MCF 10A (cell line): Measurements from ENCODE around the gene ABCC8. TPM values are rescaled to one million over a fixed set of nuclear protein-coding genes. Genes with fewer than 3 reads are reported as not detected.
A peak's percentile ranks its signal among the peaks of the same experiment; 100 is the strongest.

Source experiments
- BruUV-seq: library from RNA; stranded (reverse); fragments of 400-500 nt; replicated peaks from 2 replicates; lab custom pipeline; 2021; lab: Mats Ljungman, UMichigan
- CTCF ChIA-PET: fragments of 300-600 bp; sonication (Branson Sonifier 250); formaldehyde crosslinking; extraction: SDS; loops from one replicate; lab custom pipeline; 2021; ENCODE audit warnings: antibody characterized with exemption, inconsistent platforms; lab: Yijun Ruan, JAX
- POLR2A ChIA-PET: fragments of 300-600, 350-650 bp; sonication (Branson Sonifier 250); formaldehyde crosslinking; extraction: SDS; loops from one replicate; lab custom pipeline; 2020; ENCODE audit warnings: antibody characterized with exemption, inconsistent platforms; lab: Yijun Ruan, JAX
- DNase-seq: peaks from one replicate; pipeline ENCODE4 v3.0.0-alpha.2; 2018; ENCODE audit not compliant: unreplicated experiment
- H3K27ac Mint-ChIP-seq: one replicate; pipeline ENCODE4 v1.8.0; 2022; ENCODE audit warnings: mild to moderate bottlenecking, low read depth, mixed read lengths; ENCODE audit not compliant: unreplicated experiment
- H3K27me3 Mint-ChIP-seq: one replicate; pipeline ENCODE4 v1.8.0; 2022; ENCODE audit warnings: mixed read lengths; ENCODE audit not compliant: insufficient read depth, unreplicated experiment
- H3K36me3 Mint-ChIP-seq: one replicate; pipeline ENCODE4 v1.8.0; 2022; ENCODE audit warnings: mild to moderate bottlenecking, moderate library complexity, mixed read lengths; ENCODE audit not compliant: insufficient read depth, unreplicated experiment
- H3K4me1 Mint-ChIP-seq: one replicate; pipeline ENCODE4 v1.8.0; 2022; ENCODE audit warnings: mixed read lengths; ENCODE audit not compliant: insufficient read depth, unreplicated experiment
- H3K4me3 Mint-ChIP-seq: one replicate; pipeline ENCODE4 v1.8.0; 2022; ENCODE audit warnings: mild to moderate bottlenecking, moderate library complexity, mixed read lengths; ENCODE audit not compliant: unreplicated experiment
- H3K9me3 Mint-ChIP-seq: one replicate; pipeline ENCODE4 v1.8.0; 2022; ENCODE audit warnings: mixed read lengths; ENCODE audit not compliant: unreplicated experiment
- intact Hi-C: fragments of 100-400 bp; cut with micrococcal nuclease; formaldehyde crosslinking; loops from 2 replicates; pipeline ENCODE4 v1.14.1; 2022
- total RNA-seq: library from RNA; stranded (reverse); gene quantifications from 2 replicates; pipeline ENCODE4 v1.2.3, GENCODE V29; 2022
- TF ChIP-seq, protein P1 (sequence below): fragments of 200-600 bp; IDR thresholded peaks from one replicate; pipeline ENCODE4 v1.8.0; 2022; ENCODE audit warnings: antibody characterized with exemption, mild to moderate bottlenecking; ENCODE audit not compliant: unreplicated experiment

The ABCC8 gene
- total RNA-seq, 1 experiment from 2014 or later, result not detected

DNA sequence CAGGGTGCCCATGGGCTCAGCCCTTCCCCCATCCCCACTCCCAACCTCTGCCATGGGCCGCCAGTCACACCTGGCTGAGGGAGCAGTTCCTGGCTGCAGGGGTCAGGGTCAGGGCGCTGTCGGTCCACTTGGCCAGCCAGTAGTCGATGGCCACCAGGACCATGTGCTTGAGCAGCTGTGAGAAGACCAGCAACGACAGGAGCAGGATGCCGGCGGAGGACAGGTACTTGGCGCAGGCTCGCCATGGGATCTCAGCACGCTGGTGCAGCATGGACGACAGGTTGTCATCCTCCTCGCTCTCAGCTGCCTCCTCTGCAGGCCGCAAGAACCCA, 69.9 kb downstream of the ABCC8 start:
- no peaks in the 10 kb centered on the region for H3K27me3 Mint-ChIP-seq
- CTCF ChIA-PET, result interaction anchor here (1.0 to 1.4 kb wide), 2 partner anchors 101 to 177 kb away, joined by 3 read pairs; no protein-coding TSS in a partner anchor
- H3K4me1 Mint-ChIP-seq, result no peaks in the 10 kb centered on the region
- POLR2A ChIA-PET, result no interaction called here
- no peak for DNase-seq
- TF ChIP-seq, protein P1, sequence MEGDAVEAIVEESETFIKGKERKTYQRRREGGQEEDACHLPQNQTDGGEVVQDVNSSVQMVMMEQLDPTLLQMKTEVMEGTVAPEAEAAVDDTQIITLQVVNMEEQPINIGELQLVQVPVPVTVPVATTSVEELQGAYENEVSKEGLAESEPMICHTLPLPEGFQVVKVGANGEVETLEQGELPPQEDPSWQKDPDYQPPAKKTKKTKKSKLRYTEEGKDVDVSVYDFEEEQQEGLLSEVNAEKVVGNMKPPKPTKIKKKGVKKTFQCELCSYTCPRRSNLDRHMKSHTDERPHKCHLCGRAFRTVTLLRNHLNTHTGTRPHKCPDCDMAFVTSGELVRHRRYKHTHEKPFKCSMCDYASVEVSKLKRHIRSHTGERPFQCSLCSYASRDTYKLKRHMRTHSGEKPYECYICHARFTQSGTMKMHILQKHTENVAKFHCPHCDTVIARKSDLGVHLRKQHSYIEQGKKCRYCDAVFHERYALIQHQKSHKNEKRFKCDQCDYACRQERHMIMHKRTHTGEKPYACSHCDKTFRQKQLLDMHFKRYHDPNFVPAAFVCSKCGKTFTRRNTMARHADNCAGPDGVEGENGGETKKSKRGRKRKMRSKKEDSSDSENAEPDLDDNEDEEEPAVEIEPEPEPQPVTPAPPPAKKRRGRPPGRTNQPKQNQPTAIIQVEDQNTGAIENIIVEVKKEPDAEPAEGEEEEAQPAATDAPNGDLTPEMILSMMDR, result no peak
- no peak overlapping the region for H3K27ac Mint-ChIP-seq
- no peaks in the 10 kb centered on the region for H3K36me3 Mint-ChIP-seq
- BruUV-seq, result no TSS peak
- intact Hi-C loops, result no loop called here
- no peaks in the 10 kb centered on the region for H3K9me3 Mint-ChIP-seq
- no peak overlapping the region for H3K4me3 Mint-ChIP-seq

DNA sequence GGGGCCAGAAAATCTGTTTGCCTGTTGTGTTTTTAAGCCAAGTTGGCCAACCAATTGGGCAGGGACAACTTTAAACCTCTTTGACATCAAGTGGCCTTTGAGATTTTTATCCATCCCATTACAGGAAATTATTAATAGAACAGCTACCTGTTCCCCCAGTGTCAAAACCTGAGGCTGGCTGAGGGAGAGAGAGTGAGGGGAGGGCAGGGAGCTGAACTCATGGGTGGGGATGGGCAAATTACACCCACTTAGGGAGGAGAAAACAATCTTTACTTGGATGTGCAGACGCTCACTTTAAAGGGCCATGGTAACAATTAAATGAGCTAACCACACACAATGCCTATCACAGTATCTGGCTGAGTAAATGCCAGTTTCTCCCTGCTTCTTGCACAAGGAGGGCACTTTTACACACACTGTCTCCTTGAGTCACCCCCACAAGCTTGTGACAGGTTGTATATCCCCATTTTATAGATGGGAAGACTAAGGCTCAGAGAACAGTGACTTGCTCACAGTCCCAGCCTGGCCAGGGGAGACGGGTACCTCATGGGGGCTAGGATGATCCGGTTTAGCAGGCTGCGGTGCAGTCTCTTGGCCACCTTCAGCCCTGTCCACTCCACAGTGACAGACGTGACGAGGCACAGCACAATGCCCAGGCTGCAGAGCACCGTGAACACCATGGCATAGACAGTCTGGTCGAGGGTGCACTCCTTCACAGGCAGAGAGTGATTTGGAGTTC, 70.4 kb downstream of the ABCC8 start:
- Mint-ChIP-seq H3K36me3 (no peaks in the 10 kb centered on the region), H3K27ac (no peak overlapping the region), H3K4me1 (no peaks in the 10 kb centered on the region), H3K9me3 (no peaks in the 10 kb centered on the region), H3K27me3 (no peaks in the 10 kb centered on the region), H3K4me3 (no peak overlapping the region)
- DNase-seq, result no peak
- intact Hi-C loops, result no loop called here
- BruUV-seq, result no TSS peak
- ChIA-PET POLR2A (interaction anchor here (0.9 kb wide), 1 partner anchor 14 kb away, joined by 3 read pairs; no protein-coding TSS in a partner anchor), CTCF (interaction anchor here (0.6 to 1.8 kb wide), 4 partner anchors 22 to 176 kb away, joined by 3 to 6 read pairs (median 3); no protein-coding TSS in a partner anchor)
- TF ChIP-seq, protein P1, result no peak

DNA sequence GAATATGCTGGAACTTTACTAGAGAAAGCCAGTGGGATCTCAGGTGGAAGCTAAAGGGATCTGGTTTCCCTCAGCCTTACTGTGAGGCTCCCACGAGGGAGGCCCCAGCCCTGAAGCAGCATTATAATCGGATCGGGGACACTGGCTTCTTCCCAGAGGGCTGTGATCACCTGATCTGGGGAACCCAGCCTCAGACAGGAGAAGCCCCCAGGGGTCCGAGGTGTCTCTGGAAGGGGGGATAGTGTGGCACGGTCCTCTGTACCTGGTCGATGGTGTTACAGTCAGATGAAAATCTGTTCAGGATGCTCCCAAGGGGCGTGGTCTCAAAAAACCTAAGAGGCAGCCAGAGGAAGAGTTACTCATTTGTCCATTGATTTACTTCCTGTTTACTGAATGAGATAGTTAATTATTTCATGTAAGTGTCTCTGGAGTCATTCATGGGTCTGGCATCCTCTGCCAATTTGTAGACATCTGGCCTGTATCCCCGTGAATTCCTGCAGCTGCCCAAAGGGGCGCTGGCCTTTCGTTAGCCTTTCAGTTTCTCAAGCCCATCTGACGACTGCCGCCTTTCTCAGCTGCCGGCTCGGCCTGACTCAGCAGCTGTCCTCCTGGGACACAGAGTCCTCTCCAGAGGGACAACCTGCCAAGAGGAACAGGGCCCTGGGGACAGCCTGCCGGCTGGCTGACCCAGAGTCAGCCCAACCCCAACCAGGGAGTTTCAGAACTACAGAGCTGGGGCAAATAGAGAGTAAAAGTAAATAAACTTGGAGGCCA, 71.2 kb downstream of the ABCC8 start:
- Mint-ChIP-seq H3K4me1 (no peaks in the 10 kb centered on the region), H3K4me3 (no peak overlapping the region), H3K27me3 (peaks cover under 1% of the 10 kb centered on the region), H3K9me3 (no peaks in the 10 kb centered on the region), H3K27ac (peak overlapping the region; percentile 27), H3K36me3 (no peaks in the 10 kb centered on the region)
- ChIA-PET CTCF (interaction anchor here (0.6 to 1.8 kb wide), 4 partner anchors 21 to 175 kb away, joined by 3 to 6 read pairs (median 3); no protein-coding TSS in a partner anchor), POLR2A (interaction anchor here (0.9 kb wide), 1 partner anchor 15 kb away, joined by 3 read pairs; no protein-coding TSS in a partner anchor)
- TF ChIP-seq, protein P1, result no peak
- intact Hi-C loops, result no loop called here
- no TSS peak for BruUV-seq
- peak; percentile 64 for DNase-seq
